ENCODE data around the gene ODC1.

Gene ODC1

GRCh38 chr2:10465910-10466309 lies 17.8 kb upstream of the ODC1 start:
- no peak overlapping the region for H3K4me2 ChIP-seq (ENCODE audit: low read length)
- H3F3A ChIP-seq (ENCODE audit: insufficient read depth, low read length) = no peaks in the 10 kb centered on the region
- no peak overlapping the region for H3K4me3 ChIP-seq (ENCODE audit: low read depth, low read length, poor library complexity, severe bottlenecking)
- no peak overlapping the region for H3K9ac ChIP-seq (ENCODE audit: low read length)
- no peaks in the 10 kb centered on the region for H4K20me1 ChIP-seq (ENCODE audit: insufficient read depth, low read length)
- TF ChIP-seq CTCF (IDR thresholded peaks at IDR 0.05; ENCODE audit: low read length) (no peak), EZH2 (IDR thresholded peaks at IDR 0.05; ENCODE audit: borderline replicate concordance, low read length) (no peak)
- no peaks in the 10 kb centered on the region for H3K9me2 ChIP-seq (ENCODE audit: low read depth, low read length)
- no peaks in the 10 kb centered on the region for H3K4me1 ChIP-seq (ENCODE audit: insufficient read depth, low read length, severe bottlenecking)
- H2AFZ ChIP-seq (ENCODE audit: low read length) = no peak overlapping the region
- no peak overlapping the region for H3K27ac ChIP-seq (ENCODE audit: low read depth, low read length, poor library complexity, severe bottlenecking)
- no peaks in the 10 kb centered on the region for H3K79me2 ChIP-seq (ENCODE audit: insufficient read depth, low read length)
- H3K36me3 ChIP-seq (ENCODE audit: insufficient read depth, low read length) = no peaks in the 10 kb centered on the region
- no peaks in the 10 kb centered on the region for H3K9me3 ChIP-seq (ENCODE audit: low read length)
- peaks cover 5% of the 10 kb centered on the region; the same call in 1 of the 2 replicates for H3K27me3 ChIP-seq (ENCODE audit: insufficient read depth, low read length)

- Histone ChIP-seq H3K36me3 (ENCODE audit: insufficient read depth, low read length) (no peaks in the 10 kb centered on the region), H3K9me2 (ENCODE audit: low read depth, low read length) (no peaks in the 10 kb centered on the region), H3K4me3 (ENCODE audit: low read depth, low read length, poor library complexity, severe bottlenecking) (no peak overlapping the region), H3K9ac (ENCODE audit: low read length) (no peak overlapping the region), H3K27me3 (ENCODE audit: insufficient read depth, low read length) (peaks cover 5% of the 10 kb centered on the region; the same call in 1 of the 2 replicates), H3K79me2 (ENCODE audit: insufficient read depth, low read length) (no peaks in the 10 kb centered on the region), H4K20me1 (ENCODE audit: insufficient read depth, low read length) (no peaks in the 10 kb centered on the region), H3K9me3 (ENCODE audit: low read length) (no peaks in the 10 kb centered on the region), H3K4me2 (ENCODE audit: low read length) (no peak overlapping the region), H3K27ac (ENCODE audit: low read depth, low read length, poor library complexity, severe bottlenecking) (no peak overlapping the region), H3F3A (ENCODE audit: insufficient read depth, low read length) (no peaks in the 10 kb centered on the region), H3K4me1 (ENCODE audit: insufficient read depth, low read length, severe bottlenecking) (no peaks in the 10 kb centered on the region), H2AFZ (ENCODE audit: low read length) (no peak overlapping the region)
- TF ChIP-seq CTCF (IDR thresholded peaks at IDR 0.05; ENCODE audit: low read length) = no peak
- no peak for TF ChIP-seq EZH2 (IDR thresholded peaks at IDR 0.05; ENCODE audit: borderline replicate concordance, low read length)
These were observed 14.3 kb upstream of the ODC1 start for GRCh38 chr2:10462178-10463083.

DNA sequence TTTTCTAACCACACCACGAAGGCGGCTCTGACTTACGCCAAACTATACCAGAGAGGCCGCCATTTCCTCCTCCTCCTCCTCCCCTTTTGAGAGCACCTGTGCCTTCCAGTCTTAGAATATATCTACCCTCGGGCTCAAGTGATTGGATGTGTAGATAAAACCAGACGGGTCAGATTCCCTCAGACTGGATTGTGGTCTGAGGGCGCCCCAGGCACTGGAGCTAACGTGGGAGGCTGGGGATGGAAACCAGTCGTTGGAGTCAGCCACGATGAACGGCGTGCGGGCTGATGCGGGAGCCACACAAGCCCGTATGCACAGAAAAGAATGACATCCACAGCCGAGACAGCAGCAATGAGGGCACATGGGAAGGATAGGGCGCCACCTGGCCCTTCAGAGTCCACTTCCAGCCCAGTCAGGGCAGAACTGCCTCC lies 12.3 kb upstream of the ODC1 start:
- H3K9me3 ChIP-seq (ENCODE audit: low read length) = no peaks in the 10 kb centered on the region
- no peak overlapping the region for H3K9ac ChIP-seq (ENCODE audit: low read length)
- no peak overlapping the region for H2AFZ ChIP-seq (ENCODE audit: low read length)
- no peak overlapping the region for H3K4me2 ChIP-seq (ENCODE audit: low read length)
- H3K9me2 ChIP-seq (ENCODE audit: low read depth, low read length) = no peaks in the 10 kb centered on the region
- peaks cover 9% of the 10 kb centered on the region; the same call in 1 of the 2 replicates for H3K27me3 ChIP-seq (ENCODE audit: insufficient read depth, low read length)
- TF ChIP-seq EZH2 (IDR thresholded peaks at IDR 0.05; ENCODE audit: borderline replicate concordance, low read length) = no peak
- no peak for TF ChIP-seq CTCF (IDR thresholded peaks at IDR 0.05; ENCODE audit: low read length)
- no peaks in the 10 kb centered on the region for H3F3A ChIP-seq (ENCODE audit: insufficient read depth, low read length)
- no peaks in the 10 kb centered on the region for H3K79me2 ChIP-seq (ENCODE audit: insufficient read depth, low read length)
- H3K27ac ChIP-seq (ENCODE audit: low read depth, low read length, poor library complexity, severe bottlenecking) = no peak overlapping the region
- no peaks in the 10 kb centered on the region for H3K4me1 ChIP-seq (ENCODE audit: insufficient read depth, low read length, severe bottlenecking)
- no peaks in the 10 kb centered on the region for H4K20me1 ChIP-seq (ENCODE audit: insufficient read depth, low read length)
- no peaks in the 10 kb centered on the region for H3K36me3 ChIP-seq (ENCODE audit: insufficient read depth, low read length)
- no peak overlapping the region for H3K4me3 ChIP-seq (ENCODE audit: low read depth, low read length, poor library complexity, severe bottlenecking)
